Esophagus squamous epithelium (tissue), 5 donors: Measurements from ENCODE around the gene GPC6. TPM values are rescaled to one million over a fixed set of nuclear protein-coding genes. Genes with fewer than 3 reads are reported as not detected.

Experiments used
- DNase-seq: peaks from one replicate; lab custom pipeline; 2025; lab: John Stamatoyannopoulos, UW
- H3K27ac ChIP-seq, 4 donors: fragments of 200-600 bp; sonication (generic); one replicate each; pipeline ENCODE4 v1.5.1; 2016 to 2019; ENCODE audit warnings: mild to moderate bottlenecking in 1 of 4
- H3K27me3 ChIP-seq, 4 donors: fragments of 200-600 bp; sonication (generic); 1 replicate in 3 of 4; 2 replicates in 1 of 4; pipeline versions ENCODE4 v1.5.1 to v1.6.0; 2017 to 2021; ENCODE audit warnings: antibody characterized with exemption in 1 of 4
- H3K36me3 ChIP-seq, 3 donors: fragments of 200-600 bp; sonication (generic); one replicate each; pipeline ENCODE4 v1.5.1; 2016 to 2019
- H3K4me1 ChIP-seq, 3 donors: fragments of 200-600 bp; sonication (generic); one replicate each; pipeline ENCODE4 v1.5.1; 2017 to 2019
- H3K4me3 ChIP-seq, 4 donors: fragments of 200-600 bp; sonication (generic); 1 replicate in 3 of 4; 2 replicates in 1 of 4; pipeline ENCODE4 v1.5.1; 2016 to 2019; ENCODE audit warnings: mild to moderate bottlenecking in 2 of 4, moderate library complexity in 1 of 4
- H3K9me3 ChIP-seq, 3 donors: fragments of 200-600 bp; sonication (generic); one replicate each; pipeline ENCODE4 v1.5.1; 2016 to 2019
- POLR2A ChIP-seq, 4 donors: fragments of 450-650 bp; IDR thresholded peaks; one replicate each; pipeline ENCODE4 v1.6.1; 2017; ENCODE audit warnings: antibody characterized with exemption in 4 of 4, mild to moderate bottlenecking in 4 of 4, moderate library complexity in 3 of 4
- WGBS, 2 donors: methylation state at CpG; one replicate each; pipeline ENCODE4 v1.1.5; 2018; 5-methylcytosine and 5-hydroxymethylcytosine counted together
- intact Hi-C: fragments of 100-400 bp; cut with DNase I; formaldehyde crosslinking; loops from one replicate; pipeline ENCODE4 v1.15.0; 2022
- total RNA-seq, 4 donors: library from RNA; depleted of rRNA; stranded (reverse); fragments of >200 nt; gene quantifications; one replicate each; pipeline ENCODE4 v1.1.0, GENCODE V29; 2016
- TF ChIP-seq, protein P1 (sequence below), 6 experiments: fragments of 450-650 bp in 4 of 6; fragments of 200-600 bp in 2 of 6; sonication (generic) in 2 of 6; IDR thresholded peaks; one replicate each; pipeline ENCODE4 v1.5.1; 2016 to 2019; ENCODE audit warnings: antibody characterized with exemption in 6 of 6, mild to moderate bottlenecking in 4 of 6, moderate library complexity in 4 of 6
- donor health status: DM: yes; HTN: yes; CAD: no.

The GPC6 gene
- total RNA-seq, 4 donors from 2014 or later = 0.57 to 8.6 (median 2.6) TPM

GRCh38 chr13:94030415-94031119 lies 804.0 kb downstream of the GPC6 start:
- Histone ChIP-seq H3K4me1 (no peaks in the 10 kb centered on the region), H3K36me3 (no peaks in the 10 kb centered on the region), H3K27me3 (no peaks in the 10 kb centered on the region), H3K9me3 (no peaks in the 10 kb centered on the region), H3K4me3 (no peak overlapping the region), H3K27ac (no peak overlapping the region)
- TF ChIP-seq, protein P1, sequence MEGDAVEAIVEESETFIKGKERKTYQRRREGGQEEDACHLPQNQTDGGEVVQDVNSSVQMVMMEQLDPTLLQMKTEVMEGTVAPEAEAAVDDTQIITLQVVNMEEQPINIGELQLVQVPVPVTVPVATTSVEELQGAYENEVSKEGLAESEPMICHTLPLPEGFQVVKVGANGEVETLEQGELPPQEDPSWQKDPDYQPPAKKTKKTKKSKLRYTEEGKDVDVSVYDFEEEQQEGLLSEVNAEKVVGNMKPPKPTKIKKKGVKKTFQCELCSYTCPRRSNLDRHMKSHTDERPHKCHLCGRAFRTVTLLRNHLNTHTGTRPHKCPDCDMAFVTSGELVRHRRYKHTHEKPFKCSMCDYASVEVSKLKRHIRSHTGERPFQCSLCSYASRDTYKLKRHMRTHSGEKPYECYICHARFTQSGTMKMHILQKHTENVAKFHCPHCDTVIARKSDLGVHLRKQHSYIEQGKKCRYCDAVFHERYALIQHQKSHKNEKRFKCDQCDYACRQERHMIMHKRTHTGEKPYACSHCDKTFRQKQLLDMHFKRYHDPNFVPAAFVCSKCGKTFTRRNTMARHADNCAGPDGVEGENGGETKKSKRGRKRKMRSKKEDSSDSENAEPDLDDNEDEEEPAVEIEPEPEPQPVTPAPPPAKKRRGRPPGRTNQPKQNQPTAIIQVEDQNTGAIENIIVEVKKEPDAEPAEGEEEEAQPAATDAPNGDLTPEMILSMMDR (IDR thresholded peaks at IDR 0.05) = no peak
- TF ChIP-seq POLR2A (IDR thresholded peaks at IDR 0.05) = no peak
- WGBS, 2 donors = 92 to 97% methylated on average over 14 of the region's 14 CpGs
- intact Hi-C loops = no loop called here
- no peak for DNase-seq

DNA sequence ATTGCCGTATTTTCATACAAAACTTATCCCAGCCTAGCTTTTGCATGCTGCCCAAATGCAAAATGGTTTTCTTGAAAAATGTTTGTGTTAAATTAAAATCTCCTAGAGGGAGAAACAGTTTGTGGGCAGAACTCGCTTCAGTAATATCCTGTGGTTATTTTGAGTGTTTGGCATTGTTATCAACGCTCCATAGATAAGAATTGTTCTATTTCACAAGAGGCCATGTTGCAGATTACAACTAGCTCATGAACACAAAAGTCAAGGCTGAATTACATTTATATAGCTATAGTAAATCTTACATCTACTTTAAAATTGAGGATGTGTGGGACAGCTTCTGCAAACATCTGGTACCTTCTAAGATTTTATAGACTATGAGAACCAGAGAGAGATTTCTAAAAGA lies 805.0 kb downstream of the GPC6 start:
- Histone ChIP-seq H3K4me3 (no peak overlapping the region), H3K36me3 (no peaks in the 10 kb centered on the region), H3K27ac (no peak overlapping the region), H3K4me1 (no peaks in the 10 kb centered on the region), H3K27me3 (no peaks in the 10 kb centered on the region), H3K9me3 (no peaks in the 10 kb centered on the region)
- DNase-seq = no peak
- 80 to 84% methylated on average over 3 of the region's 3 CpGs for WGBS, 2 donors
- intact Hi-C loops = no loop called here
- TF ChIP-seq, protein P1 (IDR thresholded peaks at IDR 0.05) = no peak
- TF ChIP-seq POLR2A (IDR thresholded peaks at IDR 0.05) = no peak

GRCh38 chr13:94033098-94033497 lies 806.5 kb downstream of the GPC6 start:
- H3K36me3 ChIP-seq = no peaks in the 10 kb centered on the region
- no peak overlapping the region for H3K27ac ChIP-seq
- no peak overlapping the region for H3K4me3 ChIP-seq
- TF ChIP-seq, protein P1 (IDR thresholded peaks at IDR 0.05) = no peak
- TF ChIP-seq POLR2A (IDR thresholded peaks at IDR 0.05) = no peak
- no peaks in the 10 kb centered on the region for H3K9me3 ChIP-seq
- H3K4me1 ChIP-seq = no peaks in the 10 kb centered on the region
- DNase-seq = no peak
- intact Hi-C loops = no loop called here
- no peaks in the 10 kb centered on the region for H3K27me3 ChIP-seq
- WGBS, 2 donors = 72 to 76% methylated on average over 1 of the region's 1 CpG

- intact Hi-C loops = no loop called here
- H3K9me3 ChIP-seq = no peaks in the 10 kb centered on the region
- no peak overlapping the region for H3K27ac ChIP-seq
- no peak overlapping the region for H3K4me3 ChIP-seq
- WGBS, 2 donors = 40 to 47% methylated on average over 7 of the region's 7 CpGs
- TF ChIP-seq POLR2A (IDR thresholded peaks at IDR 0.05) = no peak
- TF ChIP-seq, protein P1 (IDR thresholded peaks at IDR 0.05) = no peak
- no peaks in the 10 kb centered on the region for H3K36me3 ChIP-seq
- H3K27me3 ChIP-seq = no peaks in the 10 kb centered on the region
- H3K4me1 ChIP-seq = no peaks in the 10 kb centered on the region
- DNase-seq = no peak
Measured at GRCh38 chr13:94033830-94034642, 807.4 kb downstream of the GPC6 start.

DNA sequence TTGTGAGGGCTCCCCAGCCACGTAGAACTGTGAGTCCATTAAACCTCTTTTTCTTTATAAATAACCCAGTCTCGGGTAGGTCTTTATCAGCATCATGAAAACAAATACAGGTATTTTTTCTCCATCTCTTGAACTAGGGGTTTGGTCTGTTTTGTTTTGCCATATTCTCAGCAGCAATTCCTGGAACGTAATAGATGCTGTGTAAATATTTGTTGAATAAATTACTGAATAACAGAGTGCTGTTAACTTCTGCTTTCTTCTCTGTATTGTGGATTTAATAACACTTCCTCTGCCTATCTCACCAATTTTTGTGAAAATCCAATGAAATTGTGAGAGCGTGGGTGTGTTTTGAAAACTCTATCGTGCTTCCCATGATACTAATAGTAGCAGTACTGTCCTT lies 823.4 kb downstream of the GPC6 start:
- DNase-seq = no peak
- Histone ChIP-seq H3K27ac (no peak overlapping the region), H3K4me1 (no peaks in the 10 kb centered on the region), H3K4me3 (no peak overlapping the region), H3K36me3 (no peaks in the 10 kb centered on the region), H3K27me3 (no peaks in the 10 kb centered on the region), H3K9me3 (no peaks in the 10 kb centered on the region)
- TF ChIP-seq, protein P1 (IDR thresholded peaks at IDR 0.05) = no peak
- no peak for TF ChIP-seq POLR2A (IDR thresholded peaks at IDR 0.05)
- 66 to 78% methylated on average over 5 of the region's 5 CpGs for WGBS, 2 donors
- intact Hi-C loops = no loop called here
